Breast epithelium (tissue), 4 donors: ENCODE data around the gene RBMY1D. TPM values are rescaled to one million over a fixed set of nuclear protein-coding genes. Genes with fewer than 3 reads are reported as not detected.
"Not testable (repeated sequence)": the region's sequence is repeated elsewhere in the genome, so short reads cannot be mapped to it uniquely, and the experiment has no call there.

Source experiments
- DNase-seq, 2 donors: peaks; one replicate each; pipeline ENCODE4 v3.0.0-alpha.2; 2019; ENCODE audit warnings: low spot score in 2 of 2
- H3K27ac ChIP-seq, 2 donors: fragments of 200-600 bp; sonication (generic) in 1 of 2; one replicate each; pipeline ENCODE4 v1.5.1; 2016 to 2019; ENCODE audit warnings: mild to moderate bottlenecking in 1 of 2
- H3K27me3 ChIP-seq, 2 donors: fragments of 200-600 bp; sonication (generic) in 1 of 2; one replicate each; pipeline versions ENCODE4 v1.5.1 to v1.6.0; 2017 to 2019; ENCODE audit warnings: control low read depth in 1 of 2, mild to moderate bottlenecking in 1 of 2
- H3K36me3 ChIP-seq: fragments of 200-600 bp; one replicate; pipeline ENCODE4 v1.5.1; 2019
- H3K4me1 ChIP-seq, 2 donors: fragments of 200-600 bp; sonication (generic); one replicate each; pipeline ENCODE4 v1.5.1; 2016 to 2019; ENCODE audit warnings: control low read depth in 1 of 2
- H3K4me3 ChIP-seq, 3 donors: fragments of 200-600 bp; sonication (generic); 1 replicate in 2 of 3; 2 replicates in 1 of 3; pipeline ENCODE4 v1.5.1; 2016 to 2019; ENCODE audit warnings: mild to moderate bottlenecking in 3 of 3, moderate library complexity in 2 of 3
- H3K9me3 ChIP-seq, 2 donors: fragments of 200-600 bp; sonication (generic) in 1 of 2; one replicate each; pipeline ENCODE4 v1.5.1; 2016 to 2019; ENCODE audit warnings: control low read depth in 1 of 2
- POLR2A ChIP-seq: fragments of 450-650 bp; IDR thresholded peaks from one replicate; pipeline ENCODE4 v1.6.1; 2016; ENCODE audit warnings: antibody characterized with exemption, mild to moderate bottlenecking, moderate library complexity
- POLR2AphosphoS5 ChIP-seq, 3 donors: sonication (generic); formaldehyde crosslinking; IDR thresholded peaks; one replicate each; pipeline ENCODE4 v1.6.1; 2017; ENCODE audit warnings: antibody characterized with exemption in 3 of 3
- intact Hi-C: fragments of 100-400 bp; cut with DNase I; formaldehyde crosslinking; loops from one replicate; pipeline ENCODE4 v1.15.1; 2023; ENCODE audit warnings: low total_unique reads
- total RNA-seq, 3 donors: library from RNA; depleted of rRNA; stranded (reverse); fragments of >200 nt; gene quantifications; one replicate each; pipeline ENCODE4 v1.1.0, GENCODE V29; 2016
- TF ChIP-seq, protein P1 (sequence below), 3 donors: fragments of 450-650 bp; IDR thresholded peaks; one replicate each; pipeline ENCODE4 v1.5.1; 2016 to 2017; ENCODE audit warnings: antibody characterized with exemption in 3 of 3, mild to moderate bottlenecking in 3 of 3, moderate library complexity in 3 of 3

The RBMY1D gene
- not detected for total RNA-seq

DNA sequence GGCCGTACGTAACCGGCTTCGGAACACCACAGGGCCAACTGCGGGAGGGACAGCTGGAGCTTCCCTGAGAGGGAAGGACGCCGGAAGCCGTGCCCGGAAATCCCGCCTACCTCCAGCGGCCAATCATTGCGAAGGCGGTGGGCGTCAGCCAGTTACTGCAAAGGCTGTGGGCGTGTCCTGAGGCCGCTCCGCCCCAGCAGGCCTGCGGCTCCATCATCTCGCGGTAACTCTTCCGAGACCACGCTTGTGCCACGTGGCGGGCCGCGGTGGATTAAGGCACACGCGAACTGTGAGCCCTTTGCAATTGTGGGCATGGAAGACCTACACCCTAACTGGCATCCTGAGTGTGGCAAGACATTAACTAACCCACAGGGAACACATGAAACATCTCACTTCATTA lies at the start of gene RBMY1D:
TSS of gene RBMY1D (minus strand) at position 101 of the 400 bp plus-strand sequence. CDS start 2,013 bp downstream, outside the sequence.
- H3K4me1 ChIP-seq, H3K27ac ChIP-seq, H3K4me3 ChIP-seq, intact Hi-C loops, H3K9me3 ChIP-seq, H3K27me3 ChIP-seq, DNase-seq, H3K36me3 ChIP-seq: not testable (repeated sequence)

DNA sequence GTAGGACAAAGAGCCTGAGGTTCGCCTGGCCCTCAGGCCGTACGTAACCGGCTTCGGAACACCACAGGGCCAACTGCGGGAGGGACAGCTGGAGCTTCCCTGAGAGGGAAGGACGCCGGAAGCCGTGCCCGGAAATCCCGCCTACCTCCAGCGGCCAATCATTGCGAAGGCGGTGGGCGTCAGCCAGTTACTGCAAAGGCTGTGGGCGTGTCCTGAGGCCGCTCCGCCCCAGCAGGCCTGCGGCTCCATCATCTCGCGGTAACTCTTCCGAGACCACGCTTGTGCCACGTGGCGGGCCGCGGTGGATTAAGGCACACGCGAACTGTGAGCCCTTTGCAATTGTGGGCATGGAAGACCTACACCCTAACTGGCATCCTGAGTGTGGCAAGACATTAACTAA lies 23.6 kb upstream of the RBMY1D start, which contains the start of gene RBMY1E:
TSS of gene RBMY1E (minus strand) at position 101 of the 400 bp plus-strand sequence. CDS start 1,978 bp downstream, outside the sequence.
- intact Hi-C loops, H3K9me3 ChIP-seq, DNase-seq, H3K4me1 ChIP-seq, H3K4me3 ChIP-seq, H3K36me3 ChIP-seq, H3K27me3 ChIP-seq, H3K27ac ChIP-seq: not testable (repeated sequence)

DNA sequence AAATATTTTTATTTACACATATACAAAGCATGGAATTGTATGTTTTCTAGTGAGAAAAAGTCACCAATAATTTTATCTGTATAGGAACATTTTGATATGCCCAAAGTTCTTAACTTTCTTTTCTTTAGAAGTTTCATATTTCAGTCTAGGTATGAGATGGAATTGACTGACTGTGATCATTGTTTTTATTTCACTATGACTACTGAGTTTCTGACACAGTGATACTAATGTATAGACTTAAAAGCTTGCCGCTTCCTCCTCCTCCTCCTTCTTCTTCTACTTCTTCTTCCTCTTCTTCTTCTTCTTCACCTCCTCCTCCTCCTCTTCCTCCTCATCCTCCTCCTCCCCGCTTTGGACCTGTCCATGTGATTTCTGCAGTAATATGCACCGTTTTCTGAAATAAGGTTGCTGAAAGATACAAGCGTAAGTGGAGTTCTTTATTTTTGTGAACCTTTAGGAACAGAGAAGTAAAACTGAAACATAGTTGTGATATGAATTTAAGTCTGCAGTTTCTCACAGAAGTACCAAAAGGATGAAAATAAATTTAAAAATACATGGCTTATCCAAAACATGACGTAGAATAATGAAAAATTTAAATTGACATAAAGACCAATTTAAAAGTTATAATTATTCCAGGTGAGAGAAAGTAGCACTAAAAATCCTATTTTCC lies 24.8 kb downstream of the RBMY1D start:
- H3K36me3 ChIP-seq, H3K9me3 ChIP-seq, intact Hi-C loops, H3K4me3 ChIP-seq, H3K4me1 ChIP-seq, H3K27ac ChIP-seq, DNase-seq, H3K27me3 ChIP-seq: not testable (repeated sequence)

DNA sequence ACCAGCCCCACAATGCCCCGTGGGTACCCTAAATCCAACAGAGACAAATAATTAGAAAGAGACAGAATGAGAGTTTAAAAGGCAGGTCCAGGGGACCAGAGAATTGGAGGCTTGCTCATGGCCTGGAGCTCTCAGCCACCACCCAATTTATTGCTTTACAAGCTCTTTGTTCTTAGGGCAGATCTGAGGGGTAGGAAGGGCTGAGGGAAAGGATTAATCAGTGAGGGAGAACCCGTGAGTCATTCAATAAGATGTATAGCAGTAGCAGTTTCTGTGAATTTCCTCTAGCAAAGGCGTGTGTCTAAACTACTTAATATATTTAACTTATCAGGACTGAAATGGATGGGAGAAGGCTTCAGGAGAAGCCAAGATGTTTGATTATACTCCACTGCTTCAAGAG lies 48.8 kb downstream of the RBMY1D start:
- DNase-seq: no peak
- intact Hi-C loops: no loop called here
- Histone ChIP-seq H3K9me3 (no peaks in the 10 kb centered on the region), H3K36me3 (no peaks in the 10 kb centered on the region), H3K4me1 (no peaks in the 10 kb centered on the region), H3K4me3 (no peak overlapping the region), H3K27me3 (no peaks in the 10 kb centered on the region), H3K27ac (no peak overlapping the region)
- TF ChIP-seq POLR2AphosphoS5 (IDR thresholded peaks at IDR 0.05): no peak
- TF ChIP-seq, protein P1, sequence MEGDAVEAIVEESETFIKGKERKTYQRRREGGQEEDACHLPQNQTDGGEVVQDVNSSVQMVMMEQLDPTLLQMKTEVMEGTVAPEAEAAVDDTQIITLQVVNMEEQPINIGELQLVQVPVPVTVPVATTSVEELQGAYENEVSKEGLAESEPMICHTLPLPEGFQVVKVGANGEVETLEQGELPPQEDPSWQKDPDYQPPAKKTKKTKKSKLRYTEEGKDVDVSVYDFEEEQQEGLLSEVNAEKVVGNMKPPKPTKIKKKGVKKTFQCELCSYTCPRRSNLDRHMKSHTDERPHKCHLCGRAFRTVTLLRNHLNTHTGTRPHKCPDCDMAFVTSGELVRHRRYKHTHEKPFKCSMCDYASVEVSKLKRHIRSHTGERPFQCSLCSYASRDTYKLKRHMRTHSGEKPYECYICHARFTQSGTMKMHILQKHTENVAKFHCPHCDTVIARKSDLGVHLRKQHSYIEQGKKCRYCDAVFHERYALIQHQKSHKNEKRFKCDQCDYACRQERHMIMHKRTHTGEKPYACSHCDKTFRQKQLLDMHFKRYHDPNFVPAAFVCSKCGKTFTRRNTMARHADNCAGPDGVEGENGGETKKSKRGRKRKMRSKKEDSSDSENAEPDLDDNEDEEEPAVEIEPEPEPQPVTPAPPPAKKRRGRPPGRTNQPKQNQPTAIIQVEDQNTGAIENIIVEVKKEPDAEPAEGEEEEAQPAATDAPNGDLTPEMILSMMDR (IDR thresholded peaks at IDR 0.05): no peak

DNA sequence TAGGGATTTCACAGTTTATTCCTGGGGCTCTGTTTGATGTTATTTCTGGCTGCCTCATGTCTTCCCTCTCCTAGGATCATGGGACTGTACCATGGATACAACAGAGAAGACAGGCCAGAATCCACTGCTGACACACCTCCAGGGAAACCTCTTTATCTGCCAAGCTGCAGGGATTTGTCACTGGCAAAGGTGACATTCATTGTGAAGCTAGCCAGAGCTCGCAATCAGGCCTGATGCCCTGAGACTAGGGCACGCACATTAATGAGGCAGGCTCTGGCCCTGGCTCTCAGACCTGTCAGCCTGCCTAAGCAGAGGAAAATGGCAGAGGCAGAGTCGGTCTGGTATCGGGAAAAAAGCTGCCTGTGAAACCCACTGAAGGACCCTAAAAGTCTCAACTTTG lies 52.2 kb downstream of the RBMY1D start:
- no peak overlapping the region for H3K4me3 ChIP-seq
- H3K4me1 ChIP-seq: no peaks in the 10 kb centered on the region
- TF ChIP-seq, protein P1 (IDR thresholded peaks at IDR 0.05): no peak
- TF ChIP-seq POLR2AphosphoS5 (IDR thresholded peaks at IDR 0.05) (no peak), POLR2A (no peak)
- H3K36me3 ChIP-seq: no peaks in the 10 kb centered on the region
- H3K27ac ChIP-seq: no peak overlapping the region
- no peaks in the 10 kb centered on the region for H3K9me3 ChIP-seq
- intact Hi-C loops: no loop called here
- H3K27me3 ChIP-seq: no peaks in the 10 kb centered on the region
- DNase-seq: no peak

DNA sequence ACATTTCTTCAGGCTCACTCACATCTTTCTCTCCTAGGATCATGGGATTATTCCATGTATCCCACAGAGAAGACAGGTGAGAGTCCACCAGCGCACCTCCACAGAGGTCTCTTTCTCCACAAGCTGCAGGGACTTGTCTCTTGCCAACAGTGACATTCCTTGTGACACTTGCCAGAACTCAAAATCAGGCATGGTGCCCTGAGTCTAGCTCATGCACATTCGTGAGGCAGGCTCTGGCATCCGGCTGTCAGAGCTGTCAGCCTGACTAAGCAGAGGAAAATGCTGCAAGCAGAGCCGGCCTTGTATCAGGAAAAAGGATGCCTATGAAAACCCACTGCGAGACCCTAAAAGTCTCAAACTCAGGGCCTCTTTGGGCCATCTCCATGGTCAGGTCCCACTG lies 54.8 kb downstream of the RBMY1D start:
- H3K4me3 ChIP-seq: no peak overlapping the region
- H3K27ac ChIP-seq: no peak overlapping the region
- H3K36me3 ChIP-seq: no peaks in the 10 kb centered on the region
- TF ChIP-seq, protein P1 (IDR thresholded peaks at IDR 0.05): no peak
- TF ChIP-seq POLR2A: no peak
- no peak for TF ChIP-seq POLR2AphosphoS5 (IDR thresholded peaks at IDR 0.05)
- H3K27me3 ChIP-seq: no peaks in the 10 kb centered on the region
- no peaks in the 10 kb centered on the region for H3K9me3 ChIP-seq
- H3K4me1 ChIP-seq: no peaks in the 10 kb centered on the region
- intact Hi-C loops: no loop called here
- no peak for DNase-seq

DNA sequence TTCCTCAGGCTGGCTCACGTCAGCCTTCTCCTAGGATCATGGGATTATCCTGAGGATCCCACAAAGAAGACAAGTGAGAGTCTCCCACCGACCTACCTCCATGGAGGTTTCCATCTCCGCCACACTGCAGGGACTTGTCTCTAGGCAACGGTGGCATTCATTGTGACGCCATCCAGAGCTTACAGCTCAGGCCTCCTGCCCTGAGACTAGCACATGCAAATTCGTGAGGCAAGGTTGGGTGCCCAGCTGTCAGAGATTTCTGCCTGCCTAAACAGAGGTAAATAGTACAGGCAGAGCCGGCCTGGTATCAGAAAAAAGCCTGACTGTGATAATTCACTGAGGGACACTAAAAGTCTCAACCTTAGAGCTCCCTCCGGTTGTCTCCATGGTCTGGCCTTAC lies 58.0 kb downstream of the RBMY1D start:
- no peak for DNase-seq
- H3K4me3 ChIP-seq: no peak overlapping the region
- H3K27me3 ChIP-seq: no peaks in the 10 kb centered on the region
- no peak overlapping the region for H3K27ac ChIP-seq
- no peaks in the 10 kb centered on the region for H3K4me1 ChIP-seq
- intact Hi-C loops: no loop called here
- H3K9me3 ChIP-seq: no peaks in the 10 kb centered on the region
- TF ChIP-seq POLR2A (no peak), POLR2AphosphoS5 (IDR thresholded peaks at IDR 0.05) (no peak)
- TF ChIP-seq, protein P1 (IDR thresholded peaks at IDR 0.05): no peak
- H3K36me3 ChIP-seq: no peaks in the 10 kb centered on the region
